Measurements from ENCODE around the gene CORO6.

Gene CORO6

DNA sequence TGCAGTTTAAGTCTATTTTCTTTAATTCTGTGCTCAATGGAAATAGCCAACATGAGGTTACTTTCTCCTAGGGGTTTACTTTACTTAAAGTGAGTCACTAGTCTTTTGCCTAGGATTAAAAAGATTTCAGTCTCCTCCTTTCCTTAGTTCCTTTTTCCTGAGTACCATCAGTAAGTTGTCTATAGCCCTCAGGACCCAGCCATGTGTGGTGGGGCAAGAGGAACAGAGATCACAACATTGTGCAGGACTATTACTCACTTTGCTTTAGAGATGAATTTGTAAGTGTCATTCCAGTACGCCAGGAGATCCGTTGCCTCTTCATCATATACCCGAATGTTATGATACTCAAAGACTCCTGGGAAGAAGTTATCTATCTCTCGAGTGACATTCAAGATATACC lies 27.7 kb upstream of the CORO6 start:
- H3K4me3 ChIP-seq (ENCODE audit: low read depth, low read length) = no peak overlapping the region
- no peak for DNase-seq (ENCODE audit: low read depth)
- TF ChIP-seq, protein P1, sequence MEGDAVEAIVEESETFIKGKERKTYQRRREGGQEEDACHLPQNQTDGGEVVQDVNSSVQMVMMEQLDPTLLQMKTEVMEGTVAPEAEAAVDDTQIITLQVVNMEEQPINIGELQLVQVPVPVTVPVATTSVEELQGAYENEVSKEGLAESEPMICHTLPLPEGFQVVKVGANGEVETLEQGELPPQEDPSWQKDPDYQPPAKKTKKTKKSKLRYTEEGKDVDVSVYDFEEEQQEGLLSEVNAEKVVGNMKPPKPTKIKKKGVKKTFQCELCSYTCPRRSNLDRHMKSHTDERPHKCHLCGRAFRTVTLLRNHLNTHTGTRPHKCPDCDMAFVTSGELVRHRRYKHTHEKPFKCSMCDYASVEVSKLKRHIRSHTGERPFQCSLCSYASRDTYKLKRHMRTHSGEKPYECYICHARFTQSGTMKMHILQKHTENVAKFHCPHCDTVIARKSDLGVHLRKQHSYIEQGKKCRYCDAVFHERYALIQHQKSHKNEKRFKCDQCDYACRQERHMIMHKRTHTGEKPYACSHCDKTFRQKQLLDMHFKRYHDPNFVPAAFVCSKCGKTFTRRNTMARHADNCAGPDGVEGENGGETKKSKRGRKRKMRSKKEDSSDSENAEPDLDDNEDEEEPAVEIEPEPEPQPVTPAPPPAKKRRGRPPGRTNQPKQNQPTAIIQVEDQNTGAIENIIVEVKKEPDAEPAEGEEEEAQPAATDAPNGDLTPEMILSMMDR (IDR thresholded peaks at IDR 0.05; ENCODE audit: low read depth, low read length, missing control alignments) = no peak

DNA sequence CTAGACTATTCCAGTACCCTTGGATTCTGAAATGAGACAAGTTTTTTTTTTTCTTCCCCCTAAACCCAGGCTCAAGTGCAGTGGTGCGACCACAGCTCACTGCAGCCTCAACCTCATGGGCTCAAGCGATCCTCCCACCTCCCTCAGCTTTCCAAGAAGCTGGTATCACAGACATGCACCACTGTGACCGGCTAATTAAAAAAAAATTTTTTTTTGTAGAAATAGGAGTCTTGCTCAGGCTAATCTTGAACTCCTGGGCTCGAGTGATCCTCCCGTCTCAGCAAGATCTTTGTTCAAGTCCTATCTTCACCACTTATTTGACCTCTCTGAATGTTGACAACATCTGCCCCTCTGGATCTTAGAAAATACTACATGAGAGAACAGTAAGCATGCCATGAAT lies 26.6 kb upstream of the CORO6 start:
- TF ChIP-seq, protein P1 (IDR thresholded peaks at IDR 0.05; ENCODE audit: low read depth, low read length, missing control alignments) = no peak
- no peak for DNase-seq (ENCODE audit: low read depth)

DNA sequence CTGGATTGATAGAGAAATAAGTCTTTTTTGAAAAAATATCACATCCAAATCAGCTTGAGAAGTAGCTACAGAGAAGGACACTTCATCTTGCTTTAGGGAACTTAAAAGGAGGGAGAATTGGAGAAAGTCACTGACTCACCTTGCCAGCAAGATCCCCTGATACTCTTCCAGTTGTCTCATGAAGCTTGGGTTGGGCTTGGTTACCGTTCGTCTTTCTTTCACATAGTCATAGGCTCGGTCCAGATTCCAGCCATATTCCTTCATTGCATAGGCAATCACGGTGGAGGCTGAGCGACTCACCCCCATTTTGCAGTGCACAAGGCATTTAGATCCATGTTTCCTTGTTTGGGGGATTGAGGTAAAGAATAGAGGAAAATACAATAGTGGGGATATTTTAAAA lies 25.3 kb upstream of the CORO6 start:
- DNase-seq (ENCODE audit: low read depth) = no peak
- H3K4me3 ChIP-seq (ENCODE audit: low read depth, low read length) = no peak overlapping the region
- TF ChIP-seq, protein P1 (IDR thresholded peaks at IDR 0.05; ENCODE audit: low read depth, low read length, missing control alignments) = no peak

More for the DNA sequence above, 26.6 kb upstream of the CORO6 start:
- no peak overlapping the region for H3K4me3 ChIP-seq (ENCODE audit: low read depth, low read length)

DNA sequence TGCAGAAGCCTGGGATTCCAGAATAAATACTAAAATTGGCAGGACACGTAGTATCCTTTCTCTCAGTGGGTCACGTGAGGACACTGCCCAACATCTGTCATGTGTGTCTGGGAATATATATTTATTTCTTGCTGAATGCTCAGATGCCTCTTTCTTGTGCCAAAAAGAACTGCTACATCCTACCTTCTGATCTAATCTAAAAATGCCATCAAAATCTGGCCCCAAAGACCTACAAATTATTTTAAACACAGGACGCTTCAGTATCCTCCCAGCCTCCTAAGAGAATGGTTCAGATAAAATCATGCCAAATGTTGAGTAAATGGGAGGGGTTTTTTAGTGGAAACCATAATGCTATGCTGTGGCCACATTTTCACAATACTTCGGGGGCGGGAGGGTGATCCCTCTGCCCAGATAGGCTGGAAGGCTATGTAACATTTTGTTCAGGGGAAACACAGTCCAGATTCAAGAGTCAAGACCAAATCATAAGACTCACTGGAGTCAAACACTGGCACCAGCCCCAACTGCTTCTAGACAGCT lies 22.9 kb upstream of the CORO6 start:
- TF ChIP-seq, protein P1 (IDR thresholded peaks at IDR 0.05; ENCODE audit: low read depth, low read length, missing control alignments) = no peak
- no peak overlapping the region for H3K4me3 ChIP-seq (ENCODE audit: low read depth, low read length)
- no peak for DNase-seq (ENCODE audit: low read depth)

DNA sequence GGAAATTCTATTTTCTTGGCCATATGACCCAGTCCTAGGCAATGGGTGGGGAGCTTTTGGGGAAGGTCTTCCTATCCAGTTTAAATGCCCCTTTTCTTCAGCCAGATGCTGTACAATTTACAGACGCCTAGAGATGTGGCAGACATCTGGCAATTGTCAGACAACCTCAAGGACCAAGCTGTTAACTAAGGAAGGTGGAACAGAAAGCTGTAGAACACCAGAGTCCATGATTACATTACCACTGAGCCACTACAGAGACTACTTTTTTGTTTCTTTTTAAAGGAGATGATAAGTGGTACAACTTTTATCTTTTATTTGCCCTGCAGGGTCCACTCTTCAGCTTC lies 21.1 kb upstream of the CORO6 start:
- no peak for DNase-seq (ENCODE audit: low read depth)
- H3K4me3 ChIP-seq (ENCODE audit: low read depth, low read length) = no peak overlapping the region
- TF ChIP-seq, protein P1 (IDR thresholded peaks at IDR 0.05; ENCODE audit: low read depth, low read length, missing control alignments) = no peak

DNA sequence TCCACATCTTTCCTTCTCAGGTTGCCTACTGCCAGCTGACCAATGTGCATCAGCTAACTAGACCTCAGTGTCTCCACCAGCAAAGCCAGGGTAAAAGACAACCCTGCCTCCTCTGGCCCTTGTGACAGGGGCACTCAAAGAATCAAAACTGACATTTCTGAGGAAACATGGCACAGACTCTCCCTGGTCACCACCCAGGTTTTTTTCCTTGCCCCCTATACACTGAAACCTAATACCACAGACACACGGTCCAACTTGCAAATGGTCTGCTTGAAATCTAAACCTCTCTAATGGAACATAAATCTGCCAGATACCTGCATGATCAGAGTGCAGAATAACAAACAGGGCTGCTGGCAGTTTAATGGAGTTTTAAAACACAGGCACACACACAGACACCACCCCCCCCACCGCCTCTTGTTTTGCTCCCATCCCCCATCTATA lies 19.5 kb upstream of the CORO6 start:
- TF ChIP-seq, protein P1 (IDR thresholded peaks at IDR 0.05; ENCODE audit: low read depth, low read length, missing control alignments) = no peak
- no peak overlapping the region for H3K4me3 ChIP-seq (ENCODE audit: low read depth, low read length)
- DNase-seq (ENCODE audit: low read depth) = no peak

DNA sequence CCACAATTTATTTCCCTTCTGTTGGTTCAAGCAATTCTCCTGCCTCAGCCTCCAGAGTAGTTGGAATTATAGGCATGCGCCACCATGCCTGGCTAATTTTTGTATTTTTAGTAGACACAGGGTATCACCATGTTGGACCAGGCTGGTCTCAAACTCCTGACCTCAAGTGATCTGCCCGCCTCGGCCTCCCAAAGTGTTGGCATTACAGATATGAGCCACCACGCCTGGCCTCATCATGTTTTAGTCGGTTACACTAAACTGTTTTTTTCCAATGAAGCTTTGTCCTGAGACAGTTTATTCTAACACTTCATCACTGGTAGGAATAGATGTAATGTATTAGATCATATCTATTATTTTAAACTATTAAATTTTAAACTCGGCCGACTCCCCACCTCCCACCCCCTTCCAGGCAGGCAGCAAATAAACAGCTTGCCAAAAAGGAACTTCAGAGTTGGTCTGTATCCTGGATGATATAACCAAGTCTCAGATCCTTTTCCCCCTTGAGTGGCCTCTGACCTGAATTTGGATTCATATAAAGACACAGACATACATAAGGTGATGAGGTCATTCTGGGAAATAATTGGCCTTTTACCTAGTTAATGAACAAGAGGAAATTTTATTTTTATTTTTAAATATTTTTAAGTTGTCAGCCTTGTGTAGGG lies 18.4 kb upstream of the CORO6 start:
- TF ChIP-seq, protein P1 (IDR thresholded peaks at IDR 0.05; ENCODE audit: low read depth, low read length, missing control alignments) = no peak
- H3K4me3 ChIP-seq (ENCODE audit: low read depth, low read length) = no peak overlapping the region
- DNase-seq (ENCODE audit: low read depth) = no peak
